HepG2 (cell line): ENCODE measurements around the gene HDDC3.

ENCODE experiments used
- EP300 ChIP-seq, 3 experiments: sonication (generic) in 1 of 3; formaldehyde crosslinking in 1 of 3; IDR thresholded peaks; 2 replicates each; pipeline versions ENCODE4 v1.5.1 to v1.6.1; 2011 to 2020; ENCODE audit warnings: low read depth in 2 of 3, low read length in 2 of 3, borderline replicate concordance in 1 of 3, improper control_type of control experiment in 1 of 3, mild to moderate bottlenecking in 1 of 3, missing genetic modification reagents in 1 of 3, moderate library complexity in 1 of 3
- SP2 ChIP-seq: sonication (generic); formaldehyde crosslinking; IDR thresholded peaks from 2 replicates; pipeline ENCODE4 v1.5.1; 2020; ENCODE audit warnings: mild to moderate bottlenecking, missing genetic modification reagents
- YY1 ChIP-seq: IDR thresholded peaks from 2 replicates; pipeline ENCODE4 v1.6.1; 2011; ENCODE audit warnings: low read length, low read depth, moderate library complexity, mild to moderate bottlenecking; ENCODE audit not compliant: insufficient read depth, insufficient replicate concordance
- ZBTB44 ChIP-seq: sonication (generic); formaldehyde crosslinking; IDR thresholded peaks from 2 replicates; pipeline ENCODE4 v1.4.0; 2020; ENCODE audit warnings: missing genetic modification reagents
- ZNF10 ChIP-seq: sonication (generic); formaldehyde crosslinking; IDR thresholded peaks from 2 replicates; pipeline ENCODE4 v1.4.0; 2020; ENCODE audit warnings: mild to moderate bottlenecking, low read depth, missing genetic modification reagents, borderline replicate concordance
- ZNF737 ChIP-seq: sonication (generic); formaldehyde crosslinking; IDR thresholded peaks from 2 replicates; pipeline ENCODE4 v1.5.0; 2020; ENCODE audit warnings: missing genetic modification reagents, mild to moderate bottlenecking, borderline replicate concordance
- TF ChIP-seq, protein P1 (sequence below): IDR thresholded peaks from 2 replicates; pipeline ENCODE4 v1.6.1; 2016; ENCODE audit warnings: control low read depth
- TF ChIP-seq, protein P2 (sequence below): sonication (generic); formaldehyde crosslinking; IDR thresholded peaks from 2 replicates; pipeline ENCODE4 v1.5.0; 2020; ENCODE audit warnings: mild to moderate bottlenecking, missing genetic modification reagents, moderate library complexity
- TF ChIP-seq, protein P3 (sequence below): IDR thresholded peaks from 2 replicates; pipeline ENCODE4 v1.6.1; 2018; ENCODE audit warnings: missing genetic modification reagents, mild to moderate bottlenecking, missing compliant biosample characterization

DNA sequence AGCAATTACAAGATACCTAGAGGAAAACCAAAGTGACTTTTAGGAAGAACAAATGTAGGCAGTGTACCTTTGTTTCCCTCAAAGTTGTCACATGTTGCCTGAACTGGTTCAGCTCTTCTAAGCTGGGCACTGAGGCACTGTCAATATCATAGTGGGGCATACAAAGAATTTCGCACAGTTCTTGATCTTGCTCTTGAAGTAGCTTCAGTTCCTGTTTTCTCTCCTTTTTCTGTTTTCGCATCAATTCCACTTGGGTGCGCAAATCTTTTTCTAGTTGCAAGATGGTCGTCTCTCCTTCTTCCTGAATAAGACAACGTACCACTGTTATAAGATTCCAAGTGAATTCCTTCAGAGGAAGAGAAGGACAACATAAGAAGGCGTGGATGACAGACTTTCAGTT, 49.3 kb upstream of the HDDC3 start:
- TF ChIP-seq, protein P1, sequence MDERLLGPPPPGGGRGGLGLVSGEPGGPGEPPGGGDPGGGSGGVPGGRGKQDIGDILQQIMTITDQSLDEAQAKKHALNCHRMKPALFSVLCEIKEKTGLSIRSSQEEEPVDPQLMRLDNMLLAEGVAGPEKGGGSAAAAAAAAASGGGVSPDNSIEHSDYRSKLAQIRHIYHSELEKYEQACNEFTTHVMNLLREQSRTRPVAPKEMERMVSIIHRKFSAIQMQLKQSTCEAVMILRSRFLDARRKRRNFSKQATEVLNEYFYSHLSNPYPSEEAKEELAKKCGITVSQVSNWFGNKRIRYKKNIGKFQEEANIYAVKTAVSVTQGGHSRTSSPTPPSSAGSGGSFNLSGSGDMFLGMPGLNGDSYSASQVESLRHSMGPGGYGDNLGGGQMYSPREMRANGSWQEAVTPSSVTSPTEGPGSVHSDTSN (CRISPR knock-in tag) = no peak
- TF ChIP-seq YY1 = no peak
- no peak for TF ChIP-seq SP2 (CRISPR knock-in tag)
- TF ChIP-seq, protein P2, sequence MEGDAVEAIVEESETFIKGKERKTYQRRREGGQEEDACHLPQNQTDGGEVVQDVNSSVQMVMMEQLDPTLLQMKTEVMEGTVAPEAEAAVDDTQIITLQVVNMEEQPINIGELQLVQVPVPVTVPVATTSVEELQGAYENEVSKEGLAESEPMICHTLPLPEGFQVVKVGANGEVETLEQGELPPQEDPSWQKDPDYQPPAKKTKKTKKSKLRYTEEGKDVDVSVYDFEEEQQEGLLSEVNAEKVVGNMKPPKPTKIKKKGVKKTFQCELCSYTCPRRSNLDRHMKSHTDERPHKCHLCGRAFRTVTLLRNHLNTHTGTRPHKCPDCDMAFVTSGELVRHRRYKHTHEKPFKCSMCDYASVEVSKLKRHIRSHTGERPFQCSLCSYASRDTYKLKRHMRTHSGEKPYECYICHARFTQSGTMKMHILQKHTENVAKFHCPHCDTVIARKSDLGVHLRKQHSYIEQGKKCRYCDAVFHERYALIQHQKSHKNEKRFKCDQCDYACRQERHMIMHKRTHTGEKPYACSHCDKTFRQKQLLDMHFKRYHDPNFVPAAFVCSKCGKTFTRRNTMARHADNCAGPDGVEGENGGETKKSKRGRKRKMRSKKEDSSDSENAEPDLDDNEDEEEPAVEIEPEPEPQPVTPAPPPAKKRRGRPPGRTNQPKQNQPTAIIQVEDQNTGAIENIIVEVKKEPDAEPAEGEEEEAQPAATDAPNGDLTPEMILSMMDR (CRISPR knock-in tag) = no peak
- TF ChIP-seq ZNF10 = no peak
- no peak for TF ChIP-seq ZBTB44 (CRISPR knock-in tag)
- no peak for TF ChIP-seq EP300 (IDR thresholded peaks at IDR 0.05; ENCODE audit: low read depth in 2 of 2, low read length in 2 of 2)
- no peak for TF ChIP-seq EP300 (CRISPR knock-in tag; IDR thresholded peaks at IDR 0.05; ENCODE audit: borderline replicate concordance)
- TF ChIP-seq, protein P3, sequence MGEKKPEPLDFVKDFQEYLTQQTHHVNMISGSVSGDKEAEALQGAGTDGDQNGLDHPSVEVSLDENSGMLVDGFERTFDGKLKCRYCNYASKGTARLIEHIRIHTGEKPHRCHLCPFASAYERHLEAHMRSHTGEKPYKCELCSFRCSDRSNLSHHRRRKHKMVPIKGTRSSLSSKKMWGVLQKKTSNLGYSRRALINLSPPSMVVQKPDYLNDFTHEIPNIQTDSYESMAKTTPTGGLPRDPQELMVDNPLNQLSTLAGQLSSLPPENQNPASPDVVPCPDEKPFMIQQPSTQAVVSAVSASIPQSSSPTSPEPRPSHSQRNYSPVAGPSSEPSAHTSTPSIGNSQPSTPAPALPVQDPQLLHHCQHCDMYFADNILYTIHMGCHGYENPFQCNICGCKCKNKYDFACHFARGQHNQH = no peak
- no peak for TF ChIP-seq ZNF737 (CRISPR knock-in tag)
